Measurements from ENCODE around the gene AAR2.

DNA sequence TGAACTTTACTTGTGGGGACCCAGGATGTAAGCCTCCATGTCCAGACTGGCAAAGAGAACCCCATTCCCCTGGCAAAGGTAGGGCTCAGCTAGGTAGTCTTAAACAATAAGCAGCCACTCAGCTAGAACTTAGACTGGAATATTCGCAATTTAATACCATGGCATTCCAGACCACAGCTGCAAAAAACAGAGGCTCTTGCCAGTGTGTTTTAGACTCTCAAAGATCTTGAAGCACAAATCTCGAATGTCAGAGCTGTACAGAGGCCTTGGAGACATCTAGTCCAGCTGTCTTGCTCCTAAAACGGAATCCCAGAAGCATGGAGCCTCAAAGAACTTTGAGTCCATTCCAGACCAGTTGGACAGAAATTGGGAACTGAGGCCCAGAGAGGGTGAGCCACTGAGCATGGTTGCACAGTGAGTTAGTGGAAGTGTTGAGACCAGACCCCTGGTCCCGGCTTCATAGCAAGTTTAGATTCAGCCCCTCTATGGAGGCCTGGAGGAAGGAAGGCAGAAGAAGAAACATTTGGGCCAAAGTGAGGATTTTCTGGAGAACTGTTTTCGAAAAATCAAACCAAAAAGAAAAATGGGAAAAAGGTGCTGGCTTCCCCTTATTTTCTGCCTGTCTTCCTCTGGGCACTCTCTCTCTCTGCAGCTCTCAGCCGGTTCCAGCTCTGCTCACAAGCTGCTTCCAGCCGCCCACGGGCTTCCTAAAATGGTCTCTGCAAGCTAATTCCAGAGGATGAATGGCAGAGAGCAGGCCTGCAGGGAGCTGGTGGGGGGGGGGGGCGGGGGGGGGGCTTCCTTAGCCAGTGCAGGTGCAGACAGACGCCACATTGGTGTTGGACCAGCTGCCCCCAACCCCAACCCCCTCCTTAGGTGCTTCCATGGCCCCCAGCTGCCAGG, 32.4 kb downstream of the AAR2 start:
- TF ChIP-seq CTCF (IDR thresholded peaks at IDR 0.05) = no peak
- no peak for TF ChIP-seq POLR2A (IDR thresholded peaks at IDR 0.05)
